ENCODE results near the gene FBXW10. TPM values are rescaled to one million over a fixed set of nuclear protein-coding genes. Genes with fewer than 3 reads are reported as not detected.
"Not testable (repeated sequence)": the region's sequence is repeated elsewhere in the genome, so short reads cannot be mapped to it uniquely, and the experiment has no call there.

Gene FBXW10
- total RNA-seq, 1 donor from 2014 or later = not detected

DNA sequence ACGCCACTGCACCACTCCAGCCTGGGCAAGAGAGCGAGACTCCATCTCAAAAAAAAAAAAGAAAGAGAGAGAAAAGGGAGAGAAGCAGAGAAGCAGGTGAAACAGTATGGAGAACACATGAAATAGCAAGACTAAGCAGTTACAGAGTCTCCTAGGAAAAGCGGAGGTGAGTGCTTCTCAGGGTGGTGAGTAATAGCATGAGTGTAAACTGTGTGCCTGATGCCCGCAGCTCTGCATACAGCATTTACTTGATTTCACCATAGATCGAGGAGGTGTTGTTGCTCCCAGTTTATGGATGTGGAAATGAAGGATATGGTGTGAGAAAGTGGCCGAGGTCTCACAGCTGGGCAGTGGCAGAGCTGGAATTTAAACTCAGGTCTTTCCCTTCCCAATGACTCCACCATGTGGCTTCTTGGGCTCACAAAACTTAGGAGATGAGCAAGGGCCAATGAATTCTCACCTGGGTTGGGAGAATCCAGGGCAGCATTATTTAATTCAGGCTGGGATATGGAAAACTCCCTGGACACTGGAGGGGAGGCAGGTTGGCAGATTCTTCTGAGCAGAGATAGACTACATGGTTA, 10.1 kb downstream of the FBXW10 start:
- intact Hi-C loops (cut with micrococcal nuclease) = not testable (repeated sequence)

DNA sequence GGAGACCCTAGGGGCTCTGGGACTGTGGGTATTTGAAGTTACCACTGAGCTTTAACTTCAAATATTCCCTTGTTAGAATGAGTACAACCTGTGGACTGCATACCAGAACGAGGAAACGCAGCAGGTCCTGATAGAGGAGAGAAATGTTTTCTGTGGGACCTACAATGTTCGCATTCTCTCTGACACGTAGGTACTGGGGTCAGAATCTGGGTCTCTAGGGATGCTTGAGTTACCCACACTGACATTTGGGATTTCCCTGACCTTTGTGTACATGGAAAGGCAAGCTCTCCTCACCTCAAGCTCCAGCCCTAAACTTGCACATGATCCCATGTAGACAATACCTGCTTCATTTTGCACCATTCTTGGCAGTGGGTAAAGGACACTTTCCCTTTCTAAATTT, 12.1 kb downstream of the FBXW10 start:
- intact Hi-C loops (cut with micrococcal nuclease) = not testable (repeated sequence)

DNA sequence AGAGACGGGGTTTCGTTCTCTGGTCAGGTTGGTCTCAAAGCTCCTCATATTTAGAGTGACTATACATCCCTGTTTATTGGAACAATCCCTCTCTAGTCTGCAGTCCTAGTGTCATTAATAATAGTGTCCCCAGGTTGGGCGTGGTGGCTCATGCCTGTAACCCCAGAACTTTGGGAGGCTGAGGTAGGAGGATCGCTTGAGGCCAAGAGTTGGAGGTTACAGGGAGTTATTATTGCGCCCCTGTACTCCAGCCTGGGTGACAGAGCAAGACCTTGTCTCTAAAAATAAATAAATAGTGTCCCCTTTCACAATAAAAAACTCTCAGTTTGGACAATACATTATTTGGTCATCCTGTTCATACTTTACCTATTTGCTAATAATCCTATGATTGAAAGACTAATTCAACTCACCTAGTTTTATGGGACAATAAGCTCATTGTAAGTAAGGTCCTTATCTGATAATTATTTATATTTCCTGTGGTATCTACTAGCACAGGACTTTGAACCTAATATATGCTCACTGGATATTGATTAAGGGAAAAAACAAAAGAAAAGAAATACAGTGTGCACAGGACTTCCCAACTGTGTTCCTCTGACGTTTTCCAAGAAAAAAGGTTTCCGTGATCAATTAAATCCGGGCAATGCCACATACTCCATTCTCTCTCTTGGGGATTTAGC, 13.7 kb downstream of the FBXW10 start:
- intact Hi-C loops (cut with micrococcal nuclease) = not testable (repeated sequence)

DNA sequence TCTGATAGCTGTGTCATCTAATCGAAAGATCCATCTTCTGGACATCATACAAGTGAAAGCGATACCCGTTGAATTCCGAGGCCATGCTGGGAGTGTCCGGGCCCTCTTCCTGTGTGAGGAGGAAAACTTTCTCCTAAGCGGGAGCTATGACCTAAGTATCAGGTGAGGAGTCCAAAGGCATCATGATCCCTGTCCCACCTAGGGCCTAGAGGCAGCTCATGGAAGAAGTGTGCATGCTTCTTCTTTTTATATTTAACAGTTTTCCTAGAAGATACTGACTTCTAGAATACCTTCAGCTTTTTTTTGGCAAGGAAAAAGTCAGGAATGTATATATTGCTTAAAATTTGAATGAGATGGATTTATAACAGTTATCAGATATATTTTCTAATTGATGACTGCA, 14.5 kb downstream of the FBXW10 start:
- intact Hi-C loops (cut with micrococcal nuclease) = not testable (repeated sequence)

DNA sequence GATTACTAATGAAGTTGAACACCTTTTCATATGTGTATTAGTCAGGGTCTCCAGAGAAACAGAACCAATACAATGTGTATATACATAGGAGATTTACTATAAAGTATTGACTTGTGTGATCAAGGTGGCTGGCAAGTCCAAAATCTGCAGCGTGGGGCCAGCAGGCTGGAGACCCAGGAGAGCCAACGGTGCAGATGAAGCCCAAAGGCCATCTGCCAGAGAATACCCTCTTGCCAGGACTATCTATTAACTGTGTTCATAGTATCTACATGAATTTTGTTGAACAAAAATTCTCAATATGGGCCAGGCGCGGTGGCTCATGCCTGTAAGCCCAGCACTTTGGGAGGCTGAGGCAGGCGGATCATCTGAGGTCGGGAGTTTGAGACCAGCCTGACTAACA, 16.4 kb downstream of the FBXW10 start:
- intact Hi-C loops (cut with micrococcal nuclease) = not testable (repeated sequence)

DNA sequence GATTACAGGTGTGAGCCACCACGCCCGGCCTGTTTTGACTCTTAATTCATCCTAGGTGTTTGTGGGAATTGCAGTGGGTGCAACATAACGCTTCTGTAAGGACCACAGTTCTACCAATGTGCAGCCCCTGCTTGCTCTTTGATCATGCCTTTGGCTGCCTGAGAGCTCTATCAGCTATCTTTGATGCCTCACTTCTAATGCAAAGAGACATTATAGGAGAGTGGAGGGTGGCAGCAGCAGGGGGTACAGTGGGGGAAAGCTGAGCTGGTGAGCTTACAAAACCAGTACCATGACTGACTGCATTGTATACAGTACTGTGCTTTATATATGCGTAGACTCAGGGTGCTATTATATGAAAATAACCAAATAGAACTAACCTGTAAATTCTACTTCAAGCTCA, 26.7 kb downstream of the FBXW10 start:
- intact Hi-C loops (cut with micrococcal nuclease) = not testable (repeated sequence)

DNA sequence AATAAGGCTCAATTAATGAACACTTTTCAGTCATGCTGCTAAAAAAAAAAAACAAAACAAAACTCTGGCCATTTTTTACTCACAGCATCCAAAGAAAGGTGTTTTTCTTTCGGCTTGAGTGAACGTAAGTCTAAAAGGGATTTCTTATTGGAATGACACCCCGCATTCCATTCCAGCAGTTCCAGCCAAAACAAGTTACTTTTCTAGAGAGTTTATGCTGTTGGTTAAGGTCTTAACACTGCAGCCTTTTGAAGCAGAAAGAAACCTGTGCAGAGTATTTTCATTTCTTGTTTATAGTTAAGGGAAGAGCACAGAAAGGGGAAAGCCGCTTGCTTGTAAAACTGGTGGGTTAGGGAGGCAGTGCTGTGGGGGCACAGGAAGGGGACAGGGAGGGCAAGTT, 27.2 kb downstream of the FBXW10 start:
- intact Hi-C loops (cut with micrococcal nuclease) = not testable (repeated sequence)

DNA sequence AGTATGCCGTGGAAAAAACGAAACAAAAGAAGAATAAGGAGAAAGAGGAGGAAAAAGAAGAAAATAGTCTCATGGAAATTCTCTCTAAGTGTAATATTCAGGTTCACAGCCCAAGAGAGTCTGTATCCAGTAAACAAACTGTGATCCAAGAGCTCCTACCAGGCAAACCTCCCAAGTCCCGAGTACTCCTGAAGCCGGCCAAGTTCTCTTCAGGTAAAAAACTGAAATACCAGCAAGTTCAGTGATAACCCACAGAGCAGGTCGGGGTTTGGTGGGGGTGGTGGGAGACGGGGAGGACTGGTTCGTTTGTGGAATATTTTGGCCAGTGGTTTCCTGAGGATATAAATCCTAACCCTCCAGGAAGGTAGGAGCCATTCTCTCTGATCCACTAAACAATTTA, 28.6 kb downstream of the FBXW10 start:
- intact Hi-C loops (cut with micrococcal nuclease) = no loop called here

DNA sequence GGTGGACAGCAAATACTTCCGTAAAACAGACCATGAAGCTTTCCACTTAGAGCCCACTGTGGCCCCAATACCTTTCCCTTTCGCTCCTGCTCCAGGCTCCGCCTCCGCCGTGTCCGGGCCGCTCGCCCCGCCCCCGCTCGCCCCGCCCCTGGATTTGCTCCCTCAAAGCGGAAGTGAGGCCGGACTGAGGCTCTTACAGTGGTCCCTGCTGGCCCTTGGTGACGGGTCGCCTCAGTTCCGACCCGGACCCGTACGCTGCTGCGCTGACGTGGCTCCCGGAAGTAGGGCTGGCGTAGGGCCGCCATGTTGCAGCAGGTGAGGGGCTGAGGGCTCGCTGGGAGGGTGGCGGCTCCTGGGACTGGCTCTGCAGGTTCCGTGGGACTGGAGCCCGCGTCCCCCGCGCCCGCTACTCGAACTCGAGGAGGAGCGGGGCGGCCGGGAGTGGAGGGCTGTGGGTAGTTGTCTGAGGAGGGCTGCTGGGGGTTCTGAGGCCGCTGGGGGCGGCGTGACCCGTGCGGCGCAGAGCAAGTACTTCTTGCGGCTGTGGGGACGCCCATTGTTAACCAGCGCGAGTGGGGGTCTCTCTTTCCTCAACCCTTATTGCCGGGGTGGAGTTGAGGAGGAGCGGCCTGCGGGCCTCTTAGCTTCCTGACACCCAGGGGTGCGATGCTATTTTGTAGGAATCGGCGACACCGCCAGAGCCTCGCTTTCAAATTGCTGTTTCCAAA, 37.3 kb downstream of the FBXW10 start, which contains the start of gene TVP23B:
TSS of gene TVP23B (plus strand) at position 193 of the 728 bp plus-strand sequence. CDS start at position 304, 111 bp downstream.
- intact Hi-C loops (cut with micrococcal nuclease) = loop anchor here (5.0 kb wide), 1 partner anchor 76 kb away; the partner anchor contains the start of gene PRPSAP2

DNA sequence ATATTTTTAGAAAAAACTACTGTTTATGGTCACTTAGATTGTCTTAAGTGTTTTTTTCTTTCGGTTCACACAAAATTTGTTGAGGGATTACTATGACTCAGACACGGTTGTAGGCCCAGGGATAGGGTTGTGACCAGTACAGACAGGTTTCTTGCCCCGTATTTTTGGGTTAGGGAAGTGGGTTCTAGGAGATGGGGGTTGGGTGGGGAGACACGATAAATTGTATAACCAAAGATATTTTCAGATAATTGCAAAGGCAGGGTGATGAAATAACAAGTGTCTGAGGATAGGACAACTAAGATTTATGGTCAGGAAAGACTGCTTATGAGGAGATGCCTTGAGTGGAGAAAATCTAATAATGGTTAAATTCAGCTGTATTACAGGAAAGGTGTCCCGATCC, 38.0 kb downstream of the FBXW10 start:
- intact Hi-C loops (cut with micrococcal nuclease) = loop anchor here (5.0 kb wide), 1 partner anchor 75 kb away; the partner anchor contains the start of gene PRPSAP2

DNA sequence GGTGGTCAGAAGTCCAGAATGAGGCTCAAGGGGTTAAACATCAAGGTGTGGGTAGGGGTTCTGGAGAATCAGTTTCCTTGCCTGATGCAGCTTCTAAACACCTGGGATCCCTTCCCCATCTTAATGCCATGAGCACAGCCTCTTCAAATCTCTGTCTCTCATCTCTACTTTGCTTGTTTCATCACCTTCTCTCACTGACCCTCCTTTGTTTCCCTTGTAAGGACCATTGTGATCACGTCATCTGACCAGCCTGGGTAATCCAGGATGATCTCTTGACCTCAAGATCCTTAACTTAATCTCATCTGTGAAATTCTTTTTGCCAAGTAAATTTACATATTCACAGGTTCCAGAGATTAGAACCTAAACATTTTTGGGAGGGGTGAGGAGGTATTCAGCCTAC, 42.1 kb downstream of the FBXW10 start:
- intact Hi-C loops (cut with micrococcal nuclease) = not testable (repeated sequence)

DNA sequence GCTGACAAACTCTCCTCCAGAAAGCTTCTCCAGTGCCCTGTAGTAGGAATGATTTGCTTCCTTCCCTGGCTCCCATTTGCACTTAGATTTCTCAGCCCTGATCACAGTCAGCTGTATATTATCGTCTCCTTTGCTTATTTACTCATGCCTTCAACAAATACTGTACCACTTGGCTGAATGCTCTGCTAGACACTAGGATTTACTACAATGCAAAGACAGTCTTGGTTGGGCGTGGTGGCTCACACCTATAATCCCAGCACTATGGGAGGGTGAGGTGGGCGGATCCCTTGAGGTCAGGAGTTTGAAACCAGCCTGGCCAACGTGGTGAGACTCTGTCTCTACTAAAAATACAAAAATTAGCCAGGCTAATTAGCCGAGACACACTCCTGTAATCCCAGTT, 43.0 kb downstream of the FBXW10 start:
- intact Hi-C loops (cut with micrococcal nuclease) = not testable (repeated sequence)

DNA sequence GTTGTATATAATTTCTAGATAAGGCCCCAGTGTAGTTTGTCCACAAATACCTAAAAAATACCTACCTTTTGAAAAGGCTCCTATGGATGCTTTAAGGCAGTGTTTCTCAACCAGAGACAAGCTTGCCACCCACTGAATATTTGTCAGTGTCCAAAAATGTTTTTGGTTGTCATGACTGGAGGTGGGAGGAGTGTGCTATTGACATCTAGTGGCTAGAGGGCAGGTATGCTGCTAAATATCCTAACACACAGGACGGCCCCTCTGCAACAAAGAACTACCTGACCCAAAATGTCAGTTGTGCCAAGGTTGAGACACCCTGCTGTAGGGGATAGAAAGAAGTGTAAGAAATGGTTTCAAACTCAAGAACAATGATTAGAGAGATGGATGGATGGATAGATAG, 47.5 kb downstream of the FBXW10 start:
- intact Hi-C loops (cut with micrococcal nuclease) = not testable (repeated sequence)

DNA sequence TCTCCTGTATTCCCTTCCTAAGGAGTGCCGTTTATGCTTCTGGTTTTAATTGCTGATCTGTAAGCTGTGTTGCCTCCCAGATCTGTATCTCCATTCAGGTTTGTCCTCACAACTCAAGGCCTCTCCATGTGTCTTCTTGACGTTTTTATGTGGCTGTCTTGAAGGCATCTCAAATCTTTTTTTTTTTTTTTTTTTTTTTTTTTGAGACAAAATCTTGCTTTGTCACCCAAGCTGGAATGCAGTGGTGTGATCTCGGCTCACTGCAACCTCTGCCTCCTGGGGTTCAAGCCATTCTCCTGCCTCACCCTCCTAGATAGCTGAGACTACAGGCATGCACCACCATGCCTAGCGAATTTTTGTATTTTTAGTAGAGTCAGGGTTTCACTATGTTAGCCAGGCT, 51.0 kb downstream of the FBXW10 start:
- intact Hi-C loops (cut with micrococcal nuclease) = not testable (repeated sequence)

DNA sequence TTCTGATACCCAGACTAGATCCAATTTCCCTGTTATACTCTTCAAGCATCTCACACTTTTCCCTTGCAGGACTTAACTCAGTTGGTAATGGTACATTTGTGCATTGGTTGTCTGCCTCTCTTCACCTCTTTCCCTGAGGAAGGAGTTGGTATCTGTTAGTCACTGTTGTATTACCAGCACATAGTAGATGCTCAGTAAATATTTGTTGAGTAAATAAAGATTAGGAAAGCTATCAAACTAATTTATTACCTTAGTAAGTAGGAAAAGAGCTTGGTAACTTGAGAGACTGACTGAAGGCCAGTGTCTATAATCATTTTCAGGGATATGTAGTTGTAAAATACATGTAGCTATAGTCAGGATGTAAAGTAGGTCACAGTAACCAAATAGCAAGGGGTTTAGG, 53.0 kb downstream of the FBXW10 start:
- intact Hi-C loops (cut with micrococcal nuclease) = not testable (repeated sequence)

DNA sequence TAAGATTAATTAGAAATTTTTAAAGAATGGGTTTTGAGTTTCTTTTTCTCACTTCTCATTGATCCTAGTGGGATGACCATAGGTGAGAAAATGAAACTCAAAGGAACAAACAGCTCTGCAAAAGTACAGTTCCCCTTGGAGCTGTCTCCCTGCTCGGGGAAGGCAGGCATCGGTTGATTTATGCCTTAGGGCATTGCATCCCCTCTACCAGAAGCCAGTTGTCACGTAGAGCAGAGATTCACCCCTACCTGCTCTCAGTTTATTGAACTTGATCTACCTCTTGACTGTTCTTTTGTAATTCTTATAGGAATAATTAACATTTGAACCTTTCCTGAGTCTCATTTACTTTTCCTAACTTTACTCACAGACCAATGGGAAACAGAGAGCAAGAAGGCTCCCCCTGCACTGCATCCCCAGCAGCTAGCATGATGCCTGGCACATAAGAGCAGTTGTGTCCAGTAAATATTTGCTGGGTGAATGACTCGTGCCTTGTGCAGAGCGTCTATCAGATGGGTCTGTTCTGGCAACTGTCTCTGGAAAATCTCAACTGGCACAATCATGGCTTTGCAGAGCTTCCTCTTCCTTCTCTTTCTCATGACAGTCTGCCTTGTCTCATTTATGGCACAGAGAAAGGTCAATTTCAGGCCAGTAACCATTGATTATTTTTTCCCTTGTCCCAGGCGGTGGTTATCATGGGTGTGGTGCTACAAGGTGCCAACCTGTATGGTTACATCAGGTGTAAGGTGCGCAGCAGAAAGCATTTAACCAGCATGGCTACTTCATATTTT, 59.8 kb downstream of the FBXW10 start:
- intact Hi-C loops (cut with micrococcal nuclease) = not testable (repeated sequence)

DNA sequence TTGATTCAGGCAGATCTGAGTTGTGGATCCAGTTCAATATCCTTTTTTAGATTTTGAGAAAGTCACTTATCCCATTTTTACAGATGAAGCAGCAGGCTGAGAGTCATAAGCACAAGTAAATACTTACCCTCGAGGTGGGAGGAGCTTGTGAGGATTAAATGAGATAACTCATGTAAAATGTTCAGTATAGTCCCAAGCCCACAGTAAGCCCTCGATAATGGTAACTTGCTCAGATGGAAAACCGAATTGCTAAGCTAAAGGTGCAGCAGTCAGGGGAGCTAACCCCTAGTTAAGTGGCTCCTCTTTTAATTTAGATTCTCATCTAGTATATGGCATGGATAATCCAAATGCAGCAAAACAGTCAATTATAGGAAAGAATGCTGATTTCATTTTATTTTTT, 72.1 kb downstream of the FBXW10 start:
- intact Hi-C loops (cut with micrococcal nuclease) = loop anchor here (10.0 kb wide), 1 partner anchor 139 kb away; the partner anchor contains the start of gene SLC5A10

DNA sequence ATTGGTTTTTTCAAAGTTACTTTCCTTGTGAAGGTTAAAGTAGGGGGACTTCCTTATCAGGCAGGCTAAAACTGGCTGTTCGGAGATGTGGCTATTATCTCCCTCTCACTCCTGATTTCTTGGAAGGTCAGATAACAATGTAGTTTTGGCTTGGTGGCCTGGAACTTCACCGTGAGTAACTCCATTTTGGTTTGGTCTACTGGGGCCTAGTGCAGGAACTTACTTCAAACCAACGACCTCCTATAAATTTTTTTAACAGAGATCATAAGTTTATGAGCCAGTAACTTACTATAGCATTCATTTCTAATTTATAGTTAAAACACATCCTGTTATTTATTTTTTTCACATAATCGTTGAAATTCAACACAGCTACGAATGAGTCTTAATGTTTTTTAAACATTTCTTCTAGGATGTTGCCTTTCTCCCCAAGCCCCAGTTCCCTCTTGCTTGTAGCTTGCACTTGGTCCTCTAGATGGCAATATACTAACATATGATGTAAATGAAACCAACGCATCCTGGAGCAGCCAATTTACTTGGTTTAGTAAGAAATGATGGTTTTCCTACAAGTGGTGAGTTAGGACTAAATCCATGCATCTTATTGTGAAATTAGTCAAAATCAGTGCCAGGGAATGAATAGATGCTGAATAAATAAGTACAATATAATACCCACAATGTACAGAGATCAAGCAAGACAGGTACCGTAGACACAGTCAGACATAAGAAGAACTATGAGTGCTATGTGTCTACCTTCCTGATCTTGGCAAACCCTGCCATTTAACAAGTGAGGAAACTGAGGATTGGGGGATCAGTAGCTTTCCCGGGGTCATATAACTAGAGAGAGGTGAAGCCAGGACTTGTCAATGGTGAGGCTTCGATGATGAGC, 72.9 kb downstream of the FBXW10 start:
- intact Hi-C loops (cut with micrococcal nuclease) = loop anchor here (10.0 kb wide), 1 partner anchor 138 kb away; the partner anchor contains the start of gene SLC5A10

DNA sequence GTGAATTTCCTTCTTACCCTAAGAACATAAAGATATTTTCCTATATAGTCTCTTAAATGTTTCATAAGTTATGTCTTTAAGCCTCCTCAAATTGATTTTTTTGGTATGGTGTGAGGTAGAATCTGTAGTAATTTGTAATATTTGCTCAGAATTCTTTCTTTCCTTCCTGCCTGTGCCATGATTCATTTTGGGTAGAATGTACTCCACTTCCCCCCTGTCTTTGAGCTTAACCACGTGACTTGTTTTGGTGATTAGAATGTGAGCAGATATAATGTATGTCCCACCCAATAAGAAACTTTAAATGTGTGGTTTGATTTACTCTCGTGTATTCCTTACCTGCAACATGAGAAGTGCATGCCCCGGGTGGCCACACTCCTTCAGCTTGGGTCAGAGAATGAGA, 77.6 kb downstream of the FBXW10 start:
- intact Hi-C loops (cut with micrococcal nuclease) = not testable (repeated sequence)

DNA sequence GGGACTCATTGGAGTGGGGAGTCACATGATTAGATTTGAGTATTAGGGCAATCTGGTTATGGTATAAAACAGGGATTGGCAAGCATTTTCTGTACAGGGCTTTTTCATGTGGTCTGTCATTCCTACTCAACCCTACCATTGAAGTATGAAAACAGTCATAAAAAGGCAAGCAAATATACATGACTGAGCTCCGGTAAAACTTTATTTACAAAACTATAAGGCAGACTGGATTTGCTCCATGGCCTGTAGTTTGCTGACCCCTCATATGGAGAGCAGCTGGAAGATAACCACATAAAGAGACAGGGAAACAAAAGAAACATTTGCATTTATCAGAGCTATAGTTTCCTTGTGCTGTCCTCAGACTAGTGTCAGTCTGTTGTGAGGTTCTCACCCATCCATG, 83.8 kb downstream of the FBXW10 start:
- intact Hi-C loops (cut with micrococcal nuclease) = not testable (repeated sequence)

Measured in T-helper 2 cell treated with Interferon-gamma antibody and Interleukin-4, amounts not matched to agents 100 ng/mL and 5 ng/mL, for 36 hours (primary cell).